CD8-positive, alpha-beta memory T cell (primary cell): Measurements from ENCODE around the gene BHLHA15. TPM values are rescaled to one million over a fixed set of nuclear protein-coding genes. Genes with fewer than 3 reads are reported as not detected.

Experiments used
- CTCF ChIA-PET: fragments of 350-600 bp; sonication (Branson Sonifier 250); formaldehyde crosslinking; loops from one replicate; lab custom pipeline; 2021; ENCODE audit warnings: antibody characterized with exemption; lab: Charles Lee
- POLR2A ChIA-PET: fragments of 350-600 bp; sonication (Branson Sonifier 250); formaldehyde crosslinking; loops from one replicate; lab custom pipeline; 2021; ENCODE audit warnings: antibody characterized with exemption; lab: Charles Lee
- DNase-seq, 5 donors: peaks; one replicate each; pipeline versions ENCODE4 v3.0.0 to v3.0.0-alpha.2; 2020 to 2022; ENCODE audit warnings: mixed read lengths in 1 of 5
- H3K27ac ChIP-seq: one replicate; pipeline ENCODE4 v1.7.0; 2013; ENCODE audit warnings: low read depth, mild to moderate bottlenecking, low read length, moderate library complexity
- H3K27me3 ChIP-seq: 2 replicates; pipeline ENCODE4 v1.7.0; 2013; ENCODE audit warnings: low read length, mild to moderate bottlenecking; ENCODE audit not compliant: insufficient read depth, poor library complexity, severe bottlenecking
- H3K36me3 ChIP-seq: 2 replicates; pipeline ENCODE4 v1.7.0; 2013; ENCODE audit warnings: mild to moderate bottlenecking, low read length, moderate library complexity; ENCODE audit not compliant: insufficient read depth
- H3K4me1 ChIP-seq: 2 replicates; pipeline ENCODE4 v1.7.0; 2013; ENCODE audit warnings: mild to moderate bottlenecking, low read length, moderate library complexity; ENCODE audit not compliant: insufficient read depth
- H3K4me3 ChIP-seq: 2 replicates; pipeline ENCODE4 v1.7.0; 2013; ENCODE audit warnings: mild to moderate bottlenecking, low read length
- H3K9me3 ChIP-seq: 2 replicates; pipeline ENCODE4 v1.7.0; 2013; ENCODE audit warnings: mild to moderate bottlenecking, low read length
- H3K27ac Mint-ChIP-seq, 8 donors: one replicate each; pipeline ENCODE4 v1.8.0; 2020 to 2021; ENCODE audit warnings: mixed read lengths in 8 of 8, mild to moderate bottlenecking in 6 of 8, inconsistent platforms in 3 of 8, moderate library complexity in 3 of 8
- H3K27me3 Mint-ChIP-seq, 2 donors: one replicate each; pipeline ENCODE4 v1.8.0; 2020 to 2021; ENCODE audit warnings: mixed read lengths in 2 of 2, mild to moderate bottlenecking in 1 of 2, moderate library complexity in 1 of 2
- H3K36me3 Mint-ChIP-seq, 3 donors: one replicate each; pipeline ENCODE4 v1.8.0; 2020 to 2021; ENCODE audit warnings: mixed read lengths in 3 of 3, inconsistent platforms in 1 of 3, mild to moderate bottlenecking in 1 of 3
- H3K4me1 Mint-ChIP-seq, 3 donors: one replicate each; pipeline ENCODE4 v1.8.0; 2020 to 2021; ENCODE audit warnings: mixed read lengths in 3 of 3, inconsistent platforms in 1 of 3, mild to moderate bottlenecking in 1 of 3
- H3K4me3 Mint-ChIP-seq, 7 donors: one replicate each; pipeline ENCODE4 v1.8.0; 2020 to 2021; ENCODE audit warnings: mixed read lengths in 7 of 7, mild to moderate bottlenecking in 6 of 7, moderate library complexity in 4 of 7, inconsistent platforms in 2 of 7
- H3K9me3 Mint-ChIP-seq, 5 donors: one replicate each; pipeline ENCODE4 v1.8.0; 2020 to 2022; ENCODE audit warnings: mixed read lengths in 5 of 5, mild to moderate bottlenecking in 3 of 5, moderate library complexity in 2 of 5, inconsistent platforms in 1 of 5
- polyA plus RNA-seq: library from polyadenylated mRNA; unstranded; fragments of 300-500 nt; fragmentation: Illumina TruSeq; gene quantifications from one replicate; pipeline ENCODE4 v1.2.3, GENCODE V29; 2021
- total RNA-seq, 2 experiments: library from RNA; stranded (reverse); gene quantifications; one replicate each; pipeline ENCODE4 v1.2.3, GENCODE V29; 2021

Gene BHLHA15
- total and polyA plus RNA-seq, 3 experiments from 2014 or later = not detected

- no peaks in the 10 kb centered on the region for H3K9me3 ChIP-seq
- Mint-ChIP-seq H3K27me3 (no peaks in the 10 kb centered on the region), H3K4me1 (peaks cover 5 to 14% (median 7%) of the 10 kb centered on the region in 3 donors), H3K36me3 (peaks cover 0 to 28% (median 0%) of the 10 kb centered on the region in 3 donors), H3K27ac (peak overlapping the region in 1 of 8 donors; percentile 36), H3K4me3 (no peak overlapping the region), H3K9me3 (no peaks in the 10 kb centered on the region)
- ChIA-PET CTCF (no interaction called here), POLR2A (no interaction called here)
- no peak overlapping the region for H3K4me3 ChIP-seq
- no peaks in the 10 kb centered on the region for H3K36me3 ChIP-seq
- no peaks in the 10 kb centered on the region for H3K4me1 ChIP-seq
- no peak overlapping the region for H3K27ac ChIP-seq
- no peaks in the 10 kb centered on the region for H3K27me3 ChIP-seq
- DNase-seq = peak in 1 of 5 donors; percentile 29
Measured at GRCh38 chr7:98213296-98213887, 2.2 kb downstream of the BHLHA15 start.

GRCh38 chr7:98213888-98214810 is 2.9 kb downstream of the BHLHA15 start:
- peak in 1 of 5 donors; percentile 44 for DNase-seq
- no peak overlapping the region for H3K4me3 ChIP-seq
- no peaks in the 10 kb centered on the region for H3K9me3 ChIP-seq
- CTCF ChIA-PET = no interaction called here
- no peaks in the 10 kb centered on the region for H3K36me3 ChIP-seq
- no peaks in the 10 kb centered on the region for H3K4me1 ChIP-seq
- POLR2A ChIA-PET = no interaction called here
- H3K27me3 ChIP-seq = no peaks in the 10 kb centered on the region
- Mint-ChIP-seq H3K4me1 (peaks cover 10 to 22% (median 15%) of the 10 kb centered on the region in 3 donors), H3K27ac (peak overlapping the region in 1 of 8 donors; percentile 24), H3K4me3 (no peak overlapping the region), H3K36me3 (peaks cover 0 to 31% (median 3%) of the 10 kb centered on the region in 3 donors), H3K27me3 (no peaks in the 10 kb centered on the region), H3K9me3 (no peaks in the 10 kb centered on the region)
- H3K27ac ChIP-seq = no peak overlapping the region

- Histone ChIP-seq H3K4me3 (no peak overlapping the region), H3K9me3 (no peaks in the 10 kb centered on the region), H3K27me3 (no peaks in the 10 kb centered on the region), H3K27ac (no peak overlapping the region), H3K4me1 (no peaks in the 10 kb centered on the region), H3K36me3 (no peaks in the 10 kb centered on the region)
- Mint-ChIP-seq H3K27ac (peak overlapping the region in 1 of 8 donors; percentile 24), H3K36me3 (peaks cover 0 to 37% (median 6%) of the 10 kb centered on the region in 3 donors), H3K4me1 (peaks cover 13 to 22% (median 17%) of the 10 kb centered on the region in 3 donors), H3K27me3 (no peaks in the 10 kb centered on the region), H3K9me3 (no peaks in the 10 kb centered on the region), H3K4me3 (no peak overlapping the region)
- ChIA-PET CTCF (no interaction called here), POLR2A (no interaction called here)
- DNase-seq = peak in 1 of 5 donors; percentile 34
Measured at GRCh38 chr7:98214811-98215321, 3.6 kb downstream of the BHLHA15 start.

- Histone ChIP-seq H3K4me3 (no peak overlapping the region), H3K9me3 (no peaks in the 10 kb centered on the region), H3K4me1 (no peaks in the 10 kb centered on the region), H3K36me3 (no peaks in the 10 kb centered on the region), H3K27me3 (no peaks in the 10 kb centered on the region), H3K27ac (no peak overlapping the region)
- Mint-ChIP-seq H3K27me3 (no peaks in the 10 kb centered on the region), H3K36me3 (peaks cover 0 to 37% (median 6%) of the 10 kb centered on the region in 3 donors), H3K27ac (peak overlapping the region in 3 of 8 donors; percentile 46 to 64 (median 60)), H3K4me3 (no peak overlapping the region), H3K9me3 (no peaks in the 10 kb centered on the region), H3K4me1 (peaks cover 13 to 20% (median 15%) of the 10 kb centered on the region in 3 donors)
- ChIA-PET POLR2A (no interaction called here), CTCF (no interaction called here)
- peak in 1 of 5 donors; percentile 40 for DNase-seq
Measured at GRCh38 chr7:98215561-98216495, 4.6 kb downstream of the BHLHA15 start.

- CTCF ChIA-PET = no interaction called here
- H3K36me3 ChIP-seq = no peaks in the 10 kb centered on the region
- peaks cover 10 to 15% (median 15%) of the 10 kb centered on the region in 3 donors for H3K4me1 Mint-ChIP-seq
- H3K27ac Mint-ChIP-seq = no peak overlapping the region
- no peaks in the 10 kb centered on the region for H3K9me3 ChIP-seq
- no peaks in the 10 kb centered on the region for H3K9me3 Mint-ChIP-seq
- H3K4me3 ChIP-seq = no peak overlapping the region
- no peaks in the 10 kb centered on the region for H3K27me3 ChIP-seq
- no peaks in the 10 kb centered on the region for H3K4me1 ChIP-seq
- DNase-seq = peak in 1 of 5 donors; percentile 35
- H3K27me3 Mint-ChIP-seq = no peaks in the 10 kb centered on the region
- H3K36me3 Mint-ChIP-seq = peaks cover 0 to 46% (median 6%) of the 10 kb centered on the region in 3 donors
- H3K27ac ChIP-seq = no peak overlapping the region
- H3K4me3 Mint-ChIP-seq = no peak overlapping the region
- POLR2A ChIA-PET = no interaction called here
Measured at GRCh38 chr7:98216941-98217622, 5.8 kb downstream of the BHLHA15 start.

- Mint-ChIP-seq H3K9me3 (no peaks in the 10 kb centered on the region), H3K27me3 (no peaks in the 10 kb centered on the region), H3K36me3 (peaks cover 0 to 48% (median 6%) of the 10 kb centered on the region in 3 donors), H3K4me1 (peaks cover 10 to 15% (median 15%) of the 10 kb centered on the region in 3 donors), H3K27ac (peak overlapping the region in 3 of 8 donors; percentile 21 to 40 (median 26)), H3K4me3 (no peak overlapping the region)
- peak in 1 of 5 donors; percentile 44 for DNase-seq
- H3K27ac ChIP-seq = no peak overlapping the region
- CTCF ChIA-PET = no interaction called here
- H3K4me3 ChIP-seq = no peak overlapping the region
- H3K4me1 ChIP-seq = no peaks in the 10 kb centered on the region
- no peaks in the 10 kb centered on the region for H3K36me3 ChIP-seq
- no peaks in the 10 kb centered on the region for H3K9me3 ChIP-seq
- H3K27me3 ChIP-seq = no peaks in the 10 kb centered on the region
- POLR2A ChIA-PET = no interaction called here
Measured at GRCh38 chr7:98217623-98218582, 6.7 kb downstream of the BHLHA15 start.
